Caco-2 (cell line): ENCODE measurements around the gene ALDH16A1. TPM values are rescaled to one million over a fixed set of nuclear protein-coding genes. Genes with fewer than 3 reads are reported as not detected.

Experiments used
- BruUV-seq: library from RNA; stranded (reverse); fragments of 400-500 nt; replicated peaks from 2 replicates; lab custom pipeline; 2021; lab: Mats Ljungman, UMichigan
- CTCF ChIA-PET: fragments of 300-600 bp; sonication (Branson Sonifier 250); formaldehyde crosslinking; loops from one replicate; lab custom pipeline; 2022; ENCODE audit warnings: antibody characterized with exemption; lab: Charles Lee
- POLR2A ChIA-PET: fragments of 300-600 bp; sonication (Branson Sonifier 250); formaldehyde crosslinking; loops from one replicate; lab custom pipeline; 2022; ENCODE audit warnings: antibody characterized with exemption; lab: Charles Lee
- DNase-seq, 2 experiments: peaks; one replicate each; pipeline versions ENCODE4 v3.0.0 to v3.0.0-alpha.2; 2020 to 2022
- H3K27me3 ChIP-seq: replicated peaks from 2 replicates; pipeline ENCODE4 v1.6.0; 2011; ENCODE audit warnings: low read length; ENCODE audit not compliant: control insufficient read depth, insufficient read depth
- H3K36me3 ChIP-seq: 2 replicates; pipeline ENCODE4 v1.5.1; 2011; ENCODE audit warnings: low read length; ENCODE audit not compliant: control insufficient read depth, insufficient read depth
- H3K4me1 ChIP-seq: fragments of 250-450 bp; sonication (Bioruptor Pico); 2 replicates; pipeline ENCODE4 v1.5.1; 2020; ENCODE audit warnings: mild to moderate bottlenecking
- H3K4me3 ChIP-seq: 2 replicates; pipeline ENCODE4 v1.5.1; 2011; ENCODE audit warnings: low read depth, mild to moderate bottlenecking, control low read depth, low read length
- H3K9me3 ChIP-seq: fragments of 250-450 bp; sonication (Bioruptor Pico); 2 replicates; pipeline ENCODE4 v1.5.1; 2020; ENCODE audit warnings: mild to moderate bottlenecking, moderate library complexity
- H3K27ac Mint-ChIP-seq: one replicate; pipeline ENCODE4 v1.8.0; 2022; ENCODE audit warnings: mixed read lengths; ENCODE audit not compliant: unreplicated experiment
- H3K27me3 Mint-ChIP-seq: one replicate; pipeline ENCODE4 v1.8.0; 2022; ENCODE audit warnings: mixed read lengths; ENCODE audit not compliant: insufficient read depth, unreplicated experiment
- H3K36me3 Mint-ChIP-seq: one replicate; pipeline ENCODE4 v1.8.0; 2022; ENCODE audit warnings: mild to moderate bottlenecking, mixed read lengths; ENCODE audit not compliant: insufficient read depth, unreplicated experiment
- H3K4me1 Mint-ChIP-seq: one replicate; pipeline ENCODE4 v1.8.0; 2022; ENCODE audit warnings: low read depth, mixed read lengths; ENCODE audit not compliant: unreplicated experiment
- H3K4me3 Mint-ChIP-seq: one replicate; pipeline ENCODE4 v1.8.0; 2022; ENCODE audit warnings: mild to moderate bottlenecking, moderate library complexity, mixed read lengths; ENCODE audit not compliant: unreplicated experiment
- H3K9me3 Mint-ChIP-seq: one replicate; pipeline ENCODE4 v1.8.0; 2022; ENCODE audit warnings: mixed read lengths; ENCODE audit not compliant: unreplicated experiment
- intact Hi-C: fragments of 100-400 bp; cut with micrococcal nuclease; formaldehyde crosslinking; loops from one replicate; pipeline ENCODE4 v1.10.0; 2022; ENCODE audit not compliant: unreplicated experiment
- total RNA-seq: library from RNA; stranded (reverse); gene quantifications from 2 replicates; pipeline ENCODE4 v1.2.3, GENCODE V29; 2022
- TF ChIP-seq, protein P1 (sequence below), 2 experiments: fragments of 200-600 bp in 1 of 2; IDR thresholded peaks; 1 replicate in 1 of 2; 2 replicates in 1 of 2; pipeline versions ENCODE4 v1.5.1 to v1.8.0; 2011 to 2022; ENCODE audit warnings: antibody characterized with exemption in 1 of 2, control low read depth in 1 of 2, inconsistent platforms in 1 of 2, low read depth in 1 of 2, low read length in 1 of 2, mild to moderate bottlenecking in 1 of 2, moderate library complexity in 1 of 2; ENCODE audit not compliant: insufficient read depth in 1 of 2, severe bottlenecking in 1 of 2, unreplicated experiment in 1 of 2

The ALDH16A1 gene
- total RNA-seq, 1 experiment from 2014 or later: 45.0 TPM

DNA sequence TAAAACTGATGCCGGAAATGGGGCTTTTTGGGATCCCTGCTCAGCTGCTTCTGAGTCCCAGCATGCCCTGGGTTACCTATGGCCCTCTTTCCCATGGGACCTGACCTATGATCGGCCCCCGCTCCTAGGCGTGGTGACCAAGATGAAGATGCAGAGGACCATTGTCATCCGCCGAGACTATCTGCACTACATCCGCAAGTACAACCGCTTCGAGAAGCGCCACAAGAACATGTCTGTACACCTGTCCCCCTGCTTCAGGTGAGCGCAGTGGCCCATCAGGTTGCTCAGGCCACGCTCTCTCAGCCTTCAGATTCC is 44.7 kb downstream of the ALDH16A1 start:
- intact Hi-C loops: no loop called here
- no peaks in the 10 kb centered on the region for H3K27me3 ChIP-seq
- TF ChIP-seq, protein P1, sequence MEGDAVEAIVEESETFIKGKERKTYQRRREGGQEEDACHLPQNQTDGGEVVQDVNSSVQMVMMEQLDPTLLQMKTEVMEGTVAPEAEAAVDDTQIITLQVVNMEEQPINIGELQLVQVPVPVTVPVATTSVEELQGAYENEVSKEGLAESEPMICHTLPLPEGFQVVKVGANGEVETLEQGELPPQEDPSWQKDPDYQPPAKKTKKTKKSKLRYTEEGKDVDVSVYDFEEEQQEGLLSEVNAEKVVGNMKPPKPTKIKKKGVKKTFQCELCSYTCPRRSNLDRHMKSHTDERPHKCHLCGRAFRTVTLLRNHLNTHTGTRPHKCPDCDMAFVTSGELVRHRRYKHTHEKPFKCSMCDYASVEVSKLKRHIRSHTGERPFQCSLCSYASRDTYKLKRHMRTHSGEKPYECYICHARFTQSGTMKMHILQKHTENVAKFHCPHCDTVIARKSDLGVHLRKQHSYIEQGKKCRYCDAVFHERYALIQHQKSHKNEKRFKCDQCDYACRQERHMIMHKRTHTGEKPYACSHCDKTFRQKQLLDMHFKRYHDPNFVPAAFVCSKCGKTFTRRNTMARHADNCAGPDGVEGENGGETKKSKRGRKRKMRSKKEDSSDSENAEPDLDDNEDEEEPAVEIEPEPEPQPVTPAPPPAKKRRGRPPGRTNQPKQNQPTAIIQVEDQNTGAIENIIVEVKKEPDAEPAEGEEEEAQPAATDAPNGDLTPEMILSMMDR (IDR thresholded peaks at IDR 0.05; ENCODE audit: insufficient read depth in 1 of 2, low read depth in 1 of 2, low read length in 1 of 2, severe bottlenecking in 1 of 2, unreplicated experiment in 1 of 2): no peak
- peaks cover 13% of the 10 kb centered on the region for H3K4me1 Mint-ChIP-seq
- no peaks in the 10 kb centered on the region for H3K27me3 Mint-ChIP-seq
- peaks cover 20% of the 10 kb centered on the region for H3K4me1 ChIP-seq
- POLR2A ChIA-PET: no interaction called here
- peaks cover 16% of the 10 kb centered on the region for H3K36me3 ChIP-seq
- H3K4me3 ChIP-seq: peak overlapping the region; percentile 93; the same call in 1 of the 2 replicates
- no peaks in the 10 kb centered on the region for H3K9me3 ChIP-seq
- peak overlapping the region; percentile 98 for H3K4me3 Mint-ChIP-seq
- H3K36me3 Mint-ChIP-seq: peaks cover 85% of the 10 kb centered on the region
- H3K27ac Mint-ChIP-seq: no peak overlapping the region
- no peaks in the 10 kb centered on the region for H3K9me3 Mint-ChIP-seq
- no peak for DNase-seq
- no TSS peak for BruUV-seq
- CTCF ChIA-PET: no interaction called here

DNA sequence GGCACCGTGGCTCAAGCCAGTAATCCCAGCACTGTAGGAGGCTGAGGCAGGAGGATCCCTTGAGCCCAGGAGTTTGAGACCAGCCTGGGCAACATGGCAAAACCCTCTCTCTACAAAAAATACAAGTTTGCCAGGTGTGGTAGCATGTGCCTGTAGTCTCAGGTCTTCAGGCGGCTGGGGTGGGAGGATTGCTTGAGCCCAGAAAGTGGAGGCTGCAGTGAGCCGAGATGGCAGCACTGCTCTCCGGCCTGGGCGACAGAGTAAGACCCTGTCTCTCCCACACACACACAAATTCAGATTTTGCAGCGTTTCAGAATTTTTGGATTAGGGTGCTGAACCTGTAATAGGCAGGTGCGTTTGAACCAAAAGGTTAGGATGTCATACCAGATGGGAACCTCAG is 45.5 kb downstream of the ALDH16A1 start:
- TF ChIP-seq, protein P1 (IDR thresholded peaks at IDR 0.05; ENCODE audit: insufficient read depth in 1 of 2, low read depth in 1 of 2, low read length in 1 of 2, severe bottlenecking in 1 of 2, unreplicated experiment in 1 of 2): no peak
- no peaks in the 10 kb centered on the region for H3K9me3 Mint-ChIP-seq
- Histone ChIP-seq H3K4me3 (no peak overlapping the region), H3K27me3 (no peaks in the 10 kb centered on the region), H3K4me1 (peaks cover 20% of the 10 kb centered on the region), H3K36me3 (peaks cover 16% of the 10 kb centered on the region), H3K9me3 (no peaks in the 10 kb centered on the region)
- H3K27ac Mint-ChIP-seq: no peak overlapping the region
- H3K4me1 Mint-ChIP-seq: peaks cover 13% of the 10 kb centered on the region
- peaks cover 78% of the 10 kb centered on the region for H3K36me3 Mint-ChIP-seq
- CTCF ChIA-PET: no interaction called here
- POLR2A ChIA-PET: no interaction called here
- no TSS peak for BruUV-seq
- DNase-seq: no peak
- intact Hi-C loops: no loop called here
- peak overlapping the region; percentile 9 for H3K4me3 Mint-ChIP-seq
- no peaks in the 10 kb centered on the region for H3K27me3 Mint-ChIP-seq

DNA sequence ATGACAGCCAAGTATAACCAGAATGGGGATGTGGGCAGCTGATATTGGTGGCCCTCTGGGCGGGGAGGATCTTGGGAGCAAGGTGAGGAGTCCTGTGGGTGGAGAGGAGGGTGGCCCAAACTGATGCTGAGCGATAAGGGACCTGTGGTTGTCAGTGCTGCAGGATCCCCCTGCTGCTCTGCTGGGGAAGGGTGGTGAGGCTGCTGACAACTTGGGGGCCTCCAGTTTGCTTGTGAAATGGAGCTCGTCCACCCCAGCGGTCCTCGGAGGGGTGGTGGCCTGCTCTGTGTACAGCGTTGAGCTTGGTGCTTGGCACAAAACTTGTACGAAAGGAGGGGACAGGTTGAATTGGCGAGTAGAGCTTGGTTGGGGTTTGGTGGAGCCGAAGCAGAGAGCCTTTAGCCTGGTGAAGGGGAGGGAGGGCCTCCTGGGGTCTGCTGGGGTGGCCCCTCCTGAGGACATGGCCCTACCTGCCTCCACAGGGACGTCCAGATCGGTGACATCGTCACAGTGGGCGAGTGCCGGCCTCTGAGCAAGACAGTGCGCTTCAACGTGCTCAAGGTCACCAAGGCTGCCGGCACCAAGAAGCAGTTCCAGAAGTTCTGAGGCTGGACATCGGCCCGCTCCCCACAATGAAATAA is 46.1 kb downstream of the ALDH16A1 start:
- H3K4me1 Mint-ChIP-seq: peaks cover 13% of the 10 kb centered on the region
- intact Hi-C loops: no loop called here
- peak overlapping the region; percentile 9 for H3K4me3 Mint-ChIP-seq
- DNase-seq: no peak
- peaks cover 16% of the 10 kb centered on the region for H3K36me3 ChIP-seq
- ChIA-PET CTCF (no interaction called here), POLR2A (no interaction called here)
- H3K36me3 Mint-ChIP-seq: peaks cover 71% of the 10 kb centered on the region
- TF ChIP-seq, protein P1 (IDR thresholded peaks at IDR 0.05; ENCODE audit: insufficient read depth in 1 of 2, low read depth in 1 of 2, low read length in 1 of 2, severe bottlenecking in 1 of 2, unreplicated experiment in 1 of 2): no peak
- peaks cover 20% of the 10 kb centered on the region for H3K4me1 ChIP-seq
- no peaks in the 10 kb centered on the region for H3K27me3 ChIP-seq
- no TSS peak for BruUV-seq
- no peaks in the 10 kb centered on the region for H3K27me3 Mint-ChIP-seq
- H3K9me3 Mint-ChIP-seq: no peaks in the 10 kb centered on the region
- H3K9me3 ChIP-seq: no peaks in the 10 kb centered on the region
- H3K27ac Mint-ChIP-seq: no peak overlapping the region
- H3K4me3 ChIP-seq: no peak overlapping the region
